AG04449 (cell line): ENCODE data around the gene BMPR2.

ENCODE experiments used
- CTCF ChIA-PET: fragments of 350-600 bp; formaldehyde crosslinking; extraction: SDS; loops from one replicate; lab custom pipeline; 2021; ENCODE audit warnings: antibody characterized with exemption; lab: Yijun Ruan, JAX
- POLR2A ChIA-PET: fragments of 400-600, 350-600 bp; formaldehyde crosslinking; extraction: SDS; loops from one replicate; lab custom pipeline; 2020; ENCODE audit warnings: antibody characterized with exemption, inconsistent platforms; lab: Yijun Ruan, JAX
- DNase-seq: peaks from one replicate; pipeline ENCODE4 v3.0.0-alpha.2; 2010; ENCODE audit warnings: low read depth, low spot score
- H3K4me3 ChIP-seq: 2 replicates; pipeline ENCODE4 v1.5.1; 2011; ENCODE audit warnings: low read depth, mild to moderate bottlenecking, control low read depth, low read length
- TF ChIP-seq, protein P1 (sequence below): IDR thresholded peaks from one replicate; pipeline ENCODE4 v1.5.1; 2011; ENCODE audit warnings: mild to moderate bottlenecking, moderate library complexity, low read length, control low read depth, inconsistent platforms; ENCODE audit not compliant: insufficient read depth; ENCODE audit errors: missing control alignments

Gene BMPR2

DNA sequence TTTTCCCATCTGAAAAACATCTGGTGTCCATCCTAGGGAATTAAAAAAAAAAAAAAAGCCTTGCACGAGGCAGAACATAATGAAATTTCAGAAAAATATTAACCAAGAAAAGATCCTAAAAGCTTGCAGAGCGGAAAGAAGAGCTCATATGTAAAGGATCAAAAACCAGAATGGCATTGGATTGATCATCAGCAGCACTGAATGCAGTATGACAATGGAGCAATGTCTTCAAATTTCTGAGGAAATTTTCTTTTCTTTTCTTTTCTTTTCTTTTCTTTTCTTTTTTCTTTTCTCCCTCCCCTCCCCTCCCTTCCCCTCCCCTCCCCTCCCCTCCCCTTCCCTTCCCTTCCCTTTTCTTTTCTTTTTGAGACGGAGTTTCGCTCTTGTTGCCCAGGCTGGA lies 237.4 kb downstream of the BMPR2 start:
- DNase-seq: no peak
- CTCF ChIA-PET: interaction anchor here (0.7 to 1.4 kb wide), 3 partner anchors 24 to 475 kb away, joined by 3 to 4 read pairs (median 3); no protein-coding TSS in a partner anchor
- TF ChIP-seq, protein P1, sequence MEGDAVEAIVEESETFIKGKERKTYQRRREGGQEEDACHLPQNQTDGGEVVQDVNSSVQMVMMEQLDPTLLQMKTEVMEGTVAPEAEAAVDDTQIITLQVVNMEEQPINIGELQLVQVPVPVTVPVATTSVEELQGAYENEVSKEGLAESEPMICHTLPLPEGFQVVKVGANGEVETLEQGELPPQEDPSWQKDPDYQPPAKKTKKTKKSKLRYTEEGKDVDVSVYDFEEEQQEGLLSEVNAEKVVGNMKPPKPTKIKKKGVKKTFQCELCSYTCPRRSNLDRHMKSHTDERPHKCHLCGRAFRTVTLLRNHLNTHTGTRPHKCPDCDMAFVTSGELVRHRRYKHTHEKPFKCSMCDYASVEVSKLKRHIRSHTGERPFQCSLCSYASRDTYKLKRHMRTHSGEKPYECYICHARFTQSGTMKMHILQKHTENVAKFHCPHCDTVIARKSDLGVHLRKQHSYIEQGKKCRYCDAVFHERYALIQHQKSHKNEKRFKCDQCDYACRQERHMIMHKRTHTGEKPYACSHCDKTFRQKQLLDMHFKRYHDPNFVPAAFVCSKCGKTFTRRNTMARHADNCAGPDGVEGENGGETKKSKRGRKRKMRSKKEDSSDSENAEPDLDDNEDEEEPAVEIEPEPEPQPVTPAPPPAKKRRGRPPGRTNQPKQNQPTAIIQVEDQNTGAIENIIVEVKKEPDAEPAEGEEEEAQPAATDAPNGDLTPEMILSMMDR: no peak
- POLR2A ChIA-PET: no interaction called here
- H3K4me3 ChIP-seq: no peak overlapping the region
